B cell (primary cell): ENCODE results near the gene PYROXD2. TPM values are rescaled to one million over a fixed set of nuclear protein-coding genes. Genes with fewer than 3 reads are reported as not detected.

ENCODE experiments used
- ATAC-seq: fragments of 200-7000 bp; cut with Tn5 transposase; one replicate; pipeline ENCODE4 v1.10.0; 2021; ENCODE audit warnings: low read depth, mild to moderate bottlenecking, moderate number of reproducible peaks, moderate library complexity
- CTCF ChIA-PET: fragments of 350-600 bp; sonication (Branson Sonifier 250); formaldehyde crosslinking; loops from one replicate; lab custom pipeline; 2021; ENCODE audit warnings: antibody characterized with exemption, inconsistent platforms; lab: Charles Lee
- POLR2A ChIA-PET: fragments of 350-600 bp; sonication (Branson Sonifier 250); formaldehyde crosslinking; loops from one replicate; lab custom pipeline; 2021; ENCODE audit warnings: antibody characterized with exemption; lab: Charles Lee
- DNase-seq: peaks from one replicate; pipeline ENCODE4 v3.0.0; 2013
- H2AFZ ChIP-seq: 2 replicates; pipeline ENCODE4 v1.6.1; 2012; ENCODE audit warnings: mild to moderate bottlenecking, low read depth, low read length; ENCODE audit not compliant: insufficient read depth, poor library complexity, severe bottlenecking
- H3K27ac ChIP-seq, 2 donors: 1 replicate in 1 of 2; 2 replicates in 1 of 2; pipeline ENCODE4 v1.5.1; 2012 to 2013; ENCODE audit warnings: low read length in 2 of 2, mild to moderate bottlenecking in 2 of 2, moderate library complexity in 1 of 2
- H3K27me3 ChIP-seq, 4 experiments: fragments of 200-600 bp in 1 of 4; sonication (generic) in 1 of 4; replicated peaks in 1 of 4; 1 replicate in 2 of 4; 2 replicates in 2 of 4; pipeline versions ENCODE4 v1.6.1 to v1.7.0; 2013 to 2016; ENCODE audit warnings: low read length in 3 of 4, mild to moderate bottlenecking in 2 of 4, mixed read lengths in 1 of 4, moderate library complexity in 1 of 4; ENCODE audit not compliant: insufficient read depth in 4 of 4, control insufficient read depth in 3 of 4; ENCODE audit errors: control extremely low read depth in 1 of 4
- H3K36me3 ChIP-seq, 2 experiments: replicated peaks in 1 of 2; 1 replicate in 1 of 2; 2 replicates in 1 of 2; pipeline versions ENCODE4 v1.6.1 to v1.7.1; 2013; ENCODE audit warnings: low read length in 1 of 2; ENCODE audit not compliant: insufficient read depth in 2 of 2, control insufficient read depth in 1 of 2; ENCODE audit errors: control extremely low read depth in 1 of 2, extremely low read depth in 1 of 2
- H3K4me1 ChIP-seq, 2 donors: fragments of 200-600 bp in 1 of 2; sonication (generic) in 1 of 2; 1 replicate in 1 of 2; 2 replicates in 1 of 2; pipeline versions ENCODE4 v1.5.1 to v1.6.1; 2013 to 2017; ENCODE audit warnings: low read length in 2 of 2; ENCODE audit not compliant: control insufficient read depth in 2 of 2, insufficient read depth in 2 of 2
- H3K4me2 ChIP-seq: replicated peaks from 2 replicates; pipeline ENCODE3; 2012; ENCODE audit warnings: mild to moderate bottlenecking, low read depth, low read length; ENCODE audit not compliant: poor library complexity, severe bottlenecking
- H3K4me3 ChIP-seq, 5 experiments: fragments of 200-600 bp in 1 of 5; sonication (generic) in 1 of 5; 1 replicate in 3 of 5; 2 replicates in 2 of 5; pipeline versions ENCODE4 v1.5.1 to v1.7.0; 2011 to 2016; ENCODE audit warnings: low read length in 4 of 5, mild to moderate bottlenecking in 4 of 5, low read depth in 2 of 5, control low read depth in 1 of 5, moderate library complexity in 1 of 5; ENCODE audit not compliant: insufficient read depth in 1 of 5; ENCODE audit errors: control extremely low read depth in 1 of 5, extremely low read depth in 1 of 5
- H3K79me2 ChIP-seq: fragments of 200-600 bp; sonication (generic); one replicate; pipeline ENCODE4 v1.6.0; 2016; ENCODE audit warnings: low read length; ENCODE audit not compliant: control insufficient read depth, insufficient read depth
- H3K9ac ChIP-seq: fragments of 200-600 bp; sonication (generic); 2 replicates; pipeline ENCODE4 v1.6.1; 2017; ENCODE audit warnings: mild to moderate bottlenecking, low read length, moderate library complexity
- H3K9me3 ChIP-seq, 3 donors: one replicate each; pipeline versions ENCODE4 v1.6.1 to v1.7.1; 2013; ENCODE audit warnings: low read length in 2 of 3; ENCODE audit not compliant: control insufficient read depth in 2 of 3, insufficient read depth in 1 of 3; ENCODE audit errors: control extremely low read depth in 1 of 3
- H4K20me1 ChIP-seq: 2 replicates; pipeline ENCODE4 v1.6.0; 2012; ENCODE audit warnings: mild to moderate bottlenecking, low read length; ENCODE audit not compliant: insufficient read depth, control insufficient read depth, poor library complexity, severe bottlenecking
- H3K27ac Mint-ChIP-seq: one replicate; pipeline ENCODE4 v1.8.0; 2021; ENCODE audit warnings: mixed read lengths
- H3K27me3 Mint-ChIP-seq: one replicate; pipeline ENCODE4 v1.8.0; 2021; ENCODE audit warnings: mixed read lengths
- H3K4me1 Mint-ChIP-seq: one replicate; pipeline ENCODE4 v1.8.0; 2021; ENCODE audit warnings: mixed read lengths
- H3K4me3 Mint-ChIP-seq: one replicate; pipeline ENCODE4 v1.8.0; 2021; ENCODE audit warnings: mixed read lengths
- H3K9me3 Mint-ChIP-seq: one replicate; pipeline ENCODE4 v1.8.0; 2022; ENCODE audit warnings: mixed read lengths; ENCODE audit not compliant: insufficient read depth
- EZH2 ChIP-seq: IDR thresholded peaks from 2 replicates; pipeline ENCODE4 v1.6.1; 2012; ENCODE audit warnings: borderline replicate concordance, low read depth, mild to moderate bottlenecking, moderate library complexity, low read length; ENCODE audit not compliant: insufficient read depth, poor library complexity, severe bottlenecking
- WGBS: methylation state at CpG from one replicate; pipeline ENCODE4 v1.1.5; 2013; ENCODE audit warnings: missing lambda C conversion rate; ENCODE audit not compliant: insufficient coverage; 5-methylcytosine and 5-hydroxymethylcytosine counted together
- intact Hi-C: fragments of 100-400 bp; cut with micrococcal nuclease; formaldehyde crosslinking; loops from one replicate; pipeline ENCODE4 v1.10.0; 2022
- polyA plus RNA-seq: library from polyadenylated mRNA; depleted of rRNA; stranded (reverse); fragments of >200 nt; gene quantifications from 2 replicates; pipeline ENCODE4 v1.2.3, GENCODE V29; 2012
- total RNA-seq, 2 donors: library from RNA; stranded (reverse); fragments of 120-200 nt in 1 of 2; gene quantifications; 1 replicate in 1 of 2; 2 replicates in 1 of 2; pipeline versions ENCODE4 v1.2.3 to v1.2.4, GENCODE V29; 2013 to 2022
- TF ChIP-seq, protein P1 (sequence below): fragments of 200-600 bp; IDR thresholded peaks from one replicate; pipeline ENCODE4 v1.8.0; 2022; ENCODE audit warnings: antibody characterized with exemption, mild to moderate bottlenecking

Gene PYROXD2
- total and polyA plus RNA-seq, 2 donors (not counting 1 experiment from before 2014, with no cell fraction given): 25.1 to 960 TPM

DNA sequence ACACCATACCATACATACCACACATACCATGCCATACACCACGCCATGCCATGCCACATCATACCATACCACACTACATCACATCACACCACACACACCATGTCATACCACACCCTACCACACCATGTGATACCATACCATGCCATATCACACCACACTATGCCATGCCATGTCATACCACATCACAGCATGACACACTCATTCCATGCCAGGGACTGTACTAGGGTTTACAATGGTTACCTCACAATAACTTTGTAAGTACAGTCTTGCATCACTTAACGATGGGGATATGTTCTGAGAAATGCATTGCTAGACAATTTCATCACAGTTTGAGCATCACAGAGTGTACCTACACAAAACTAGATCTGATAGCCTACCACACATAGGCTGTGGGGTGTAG, 14.5 kb downstream of the PYROXD2 start:
- no peak overlapping the region for H3K27ac Mint-ChIP-seq
- intact Hi-C loops: no loop called here
- no peak for DNase-seq
- Histone ChIP-seq H3K79me2 (no peaks in the 10 kb centered on the region), H3K4me3 (no peak overlapping the region), H3K36me3 (no peaks in the 10 kb centered on the region), H3K9me3 (peaks cover 0 to 3% (median 0%) of the 10 kb centered on the region in 3 donors), H3K27me3 (no peaks in the 10 kb centered on the region), H3K4me2 (no peak overlapping the region), H3K4me1 (no peaks in the 10 kb centered on the region), H4K20me1 (no peaks in the 10 kb centered on the region), H3K9ac (no peak overlapping the region), H3K27ac (no peak overlapping the region), H2AFZ (no peak overlapping the region)
- H3K4me1 Mint-ChIP-seq: no peaks in the 10 kb centered on the region
- H3K27me3 Mint-ChIP-seq: no peaks in the 10 kb centered on the region
- H3K4me3 Mint-ChIP-seq: no peak overlapping the region
- ChIA-PET CTCF (no interaction called here), POLR2A (no interaction called here)
- 95% methylated on average over 1 of the region's 2 CpGs for WGBS
- ATAC-seq: no peak
- TF ChIP-seq, protein P1, sequence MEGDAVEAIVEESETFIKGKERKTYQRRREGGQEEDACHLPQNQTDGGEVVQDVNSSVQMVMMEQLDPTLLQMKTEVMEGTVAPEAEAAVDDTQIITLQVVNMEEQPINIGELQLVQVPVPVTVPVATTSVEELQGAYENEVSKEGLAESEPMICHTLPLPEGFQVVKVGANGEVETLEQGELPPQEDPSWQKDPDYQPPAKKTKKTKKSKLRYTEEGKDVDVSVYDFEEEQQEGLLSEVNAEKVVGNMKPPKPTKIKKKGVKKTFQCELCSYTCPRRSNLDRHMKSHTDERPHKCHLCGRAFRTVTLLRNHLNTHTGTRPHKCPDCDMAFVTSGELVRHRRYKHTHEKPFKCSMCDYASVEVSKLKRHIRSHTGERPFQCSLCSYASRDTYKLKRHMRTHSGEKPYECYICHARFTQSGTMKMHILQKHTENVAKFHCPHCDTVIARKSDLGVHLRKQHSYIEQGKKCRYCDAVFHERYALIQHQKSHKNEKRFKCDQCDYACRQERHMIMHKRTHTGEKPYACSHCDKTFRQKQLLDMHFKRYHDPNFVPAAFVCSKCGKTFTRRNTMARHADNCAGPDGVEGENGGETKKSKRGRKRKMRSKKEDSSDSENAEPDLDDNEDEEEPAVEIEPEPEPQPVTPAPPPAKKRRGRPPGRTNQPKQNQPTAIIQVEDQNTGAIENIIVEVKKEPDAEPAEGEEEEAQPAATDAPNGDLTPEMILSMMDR: no peak
- no peak for TF ChIP-seq EZH2
- peaks cover 2% of the 10 kb centered on the region for H3K9me3 Mint-ChIP-seq

DNA sequence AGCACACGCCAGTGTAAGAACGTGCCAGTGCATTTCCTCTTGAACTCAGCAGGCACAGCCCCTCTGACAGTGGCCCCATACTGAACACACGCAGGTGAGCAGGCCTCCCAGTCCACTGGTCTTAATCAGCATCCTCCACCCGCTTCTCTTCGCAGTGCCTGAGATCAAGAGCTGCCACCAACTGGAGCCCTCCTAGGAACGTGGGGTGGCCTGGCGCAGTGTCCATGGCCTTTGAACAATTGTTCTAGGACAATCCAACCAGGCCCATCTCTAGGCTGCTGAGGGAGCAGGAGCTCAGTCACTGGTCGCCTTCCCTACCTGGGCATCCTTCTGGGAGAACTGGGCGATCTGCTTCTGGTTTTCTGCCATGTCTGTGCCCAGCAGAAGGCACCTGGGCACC, 15.2 kb downstream of the PYROXD2 start:
- intact Hi-C loops: no loop called here
- Histone ChIP-seq H3K27ac (no peak overlapping the region), H3K4me1 (no peaks in the 10 kb centered on the region), H3K9ac (no peak overlapping the region), H3K36me3 (no peaks in the 10 kb centered on the region), H3K4me3 (no peak overlapping the region), H3K9me3 (peaks cover 0 to 3% (median 0%) of the 10 kb centered on the region in 3 donors), H3K27me3 (no peaks in the 10 kb centered on the region), H4K20me1 (no peaks in the 10 kb centered on the region), H3K4me2 (no peak overlapping the region), H3K79me2 (no peaks in the 10 kb centered on the region), H2AFZ (no peak overlapping the region)
- Mint-ChIP-seq H3K27ac (no peak overlapping the region), H3K4me3 (no peak overlapping the region), H3K4me1 (no peaks in the 10 kb centered on the region), H3K9me3 (peaks cover 2% of the 10 kb centered on the region), H3K27me3 (no peaks in the 10 kb centered on the region)
- POLR2A ChIA-PET: no interaction called here
- CTCF ChIA-PET: no interaction called here
- no peak for DNase-seq
- WGBS: 98% methylated on average over 9 of the region's 9 CpGs
- TF ChIP-seq EZH2: no peak
- TF ChIP-seq, protein P1: no peak
- ATAC-seq: no peak
